ENCODE results near the gene CDR2L.

Gene CDR2L

DNA sequence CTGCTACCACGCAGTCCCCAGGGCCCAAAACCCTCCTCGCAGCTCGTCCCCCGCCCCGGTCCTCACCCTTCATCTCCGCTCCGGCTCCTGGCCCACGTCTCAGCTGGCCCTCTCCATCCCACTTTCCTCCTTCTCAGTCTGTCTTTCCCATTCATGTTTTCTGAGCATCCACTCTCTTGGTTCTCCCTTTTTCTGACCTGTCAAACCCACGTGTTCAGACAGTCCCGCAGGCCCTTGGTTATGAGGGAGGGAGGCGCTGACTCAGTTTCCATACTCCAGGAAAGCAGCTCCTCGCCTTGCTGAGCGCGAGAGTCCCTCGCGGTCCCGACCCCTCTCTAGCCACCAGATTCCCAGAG lies 14.5 kb upstream of the CDR2L start:
- H3K27me3 ChIP-seq (replicated peaks; ENCODE audit: control insufficient read depth, insufficient read depth, low read length) = peaks cover 4% of the 10 kb centered on the region
- H3K4me3 ChIP-seq (replicated peaks; ENCODE audit: low read depth, low read length) = peak overlapping the region; percentile 23
- DNase-seq (ENCODE audit: extremely low read depth, insufficient read length) = no peak
- TF ChIP-seq, protein P1, sequence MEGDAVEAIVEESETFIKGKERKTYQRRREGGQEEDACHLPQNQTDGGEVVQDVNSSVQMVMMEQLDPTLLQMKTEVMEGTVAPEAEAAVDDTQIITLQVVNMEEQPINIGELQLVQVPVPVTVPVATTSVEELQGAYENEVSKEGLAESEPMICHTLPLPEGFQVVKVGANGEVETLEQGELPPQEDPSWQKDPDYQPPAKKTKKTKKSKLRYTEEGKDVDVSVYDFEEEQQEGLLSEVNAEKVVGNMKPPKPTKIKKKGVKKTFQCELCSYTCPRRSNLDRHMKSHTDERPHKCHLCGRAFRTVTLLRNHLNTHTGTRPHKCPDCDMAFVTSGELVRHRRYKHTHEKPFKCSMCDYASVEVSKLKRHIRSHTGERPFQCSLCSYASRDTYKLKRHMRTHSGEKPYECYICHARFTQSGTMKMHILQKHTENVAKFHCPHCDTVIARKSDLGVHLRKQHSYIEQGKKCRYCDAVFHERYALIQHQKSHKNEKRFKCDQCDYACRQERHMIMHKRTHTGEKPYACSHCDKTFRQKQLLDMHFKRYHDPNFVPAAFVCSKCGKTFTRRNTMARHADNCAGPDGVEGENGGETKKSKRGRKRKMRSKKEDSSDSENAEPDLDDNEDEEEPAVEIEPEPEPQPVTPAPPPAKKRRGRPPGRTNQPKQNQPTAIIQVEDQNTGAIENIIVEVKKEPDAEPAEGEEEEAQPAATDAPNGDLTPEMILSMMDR (IDR thresholded peaks at IDR 0.05; ENCODE audit: insufficient read depth, low read length, poor library complexity, severe bottlenecking) = no peak
- no peaks in the 10 kb centered on the region for H3K36me3 ChIP-seq (ENCODE audit: control insufficient read depth, insufficient read depth, low read length)

- TF ChIP-seq, protein P1 (IDR thresholded peaks at IDR 0.05; ENCODE audit: insufficient read depth, low read length, poor library complexity, severe bottlenecking) = no peak
- Histone ChIP-seq H3K36me3 (ENCODE audit: control insufficient read depth, insufficient read depth, low read length) (no peaks in the 10 kb centered on the region), H3K4me3 (replicated peaks; ENCODE audit: low read depth, low read length) (no peak overlapping the region), H3K27me3 (replicated peaks; ENCODE audit: control insufficient read depth, insufficient read depth, low read length) (peaks cover 4% of the 10 kb centered on the region)
- no peak for DNase-seq (ENCODE audit: extremely low read depth, insufficient read length)
These were observed 11.5 kb upstream of the CDR2L start for GRCh38 chr17:74975943-74976342.

DNA sequence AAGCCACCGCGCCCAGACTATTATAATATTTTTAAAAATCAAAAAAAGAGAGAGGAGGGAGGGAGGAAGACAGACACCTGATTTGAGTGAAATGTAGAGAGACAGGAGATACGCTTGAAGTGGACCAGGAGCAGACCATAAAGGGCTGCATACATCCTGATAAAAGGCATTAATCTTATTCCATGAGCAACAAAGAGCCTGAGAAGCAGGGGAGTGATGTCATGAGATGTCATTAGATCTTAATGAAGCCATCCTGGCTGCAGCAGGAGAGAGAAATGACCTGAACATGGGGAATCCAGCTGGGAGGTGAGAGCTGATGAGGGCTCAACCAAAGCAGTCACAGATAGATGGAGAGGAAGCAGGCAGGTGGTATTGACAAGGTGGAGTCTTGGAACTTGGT lies 9.6 kb upstream of the CDR2L start:
- H3K27me3 ChIP-seq (replicated peaks; ENCODE audit: control insufficient read depth, insufficient read depth, low read length) = peaks cover 4% of the 10 kb centered on the region
- no peak for DNase-seq (ENCODE audit: extremely low read depth, insufficient read length)
- TF ChIP-seq, protein P1 (IDR thresholded peaks at IDR 0.05; ENCODE audit: insufficient read depth, low read length, poor library complexity, severe bottlenecking) = no peak
- H3K36me3 ChIP-seq (ENCODE audit: control insufficient read depth, insufficient read depth, low read length) = no peaks in the 10 kb centered on the region
- no peak overlapping the region for H3K4me3 ChIP-seq (replicated peaks; ENCODE audit: low read depth, low read length)

- TF ChIP-seq, protein P1 (IDR thresholded peaks at IDR 0.05; ENCODE audit: insufficient read depth, low read length, poor library complexity, severe bottlenecking) = no peak
- no peak overlapping the region for H3K4me3 ChIP-seq (replicated peaks; ENCODE audit: low read depth, low read length)
- DNase-seq (ENCODE audit: extremely low read depth, insufficient read length) = no peak
- H3K36me3 ChIP-seq (ENCODE audit: control insufficient read depth, insufficient read depth, low read length) = no peaks in the 10 kb centered on the region
- H3K27me3 ChIP-seq (replicated peaks; ENCODE audit: control insufficient read depth, insufficient read depth, low read length) = peaks cover 3% of the 10 kb centered on the region
These were observed 9.2 kb upstream of the CDR2L start for GRCh38 chr17:74978240-74978639.

- H3K4me3 ChIP-seq (replicated peaks; ENCODE audit: low read depth, low read length) = no peak overlapping the region
- no peaks in the 10 kb centered on the region for H3K36me3 ChIP-seq (ENCODE audit: control insufficient read depth, insufficient read depth, low read length)
- TF ChIP-seq, protein P1 (IDR thresholded peaks at IDR 0.05; ENCODE audit: insufficient read depth, low read length, poor library complexity, severe bottlenecking) = no peak
- H3K27me3 ChIP-seq (replicated peaks; ENCODE audit: control insufficient read depth, insufficient read depth, low read length) = peaks cover 3% of the 10 kb centered on the region
- no peak for DNase-seq (ENCODE audit: extremely low read depth, insufficient read length)
These were observed 7.9 kb upstream of the CDR2L start for GRCh38 chr17:74979408-74980146.

Measured in GM06990 (cell line).